ENCODE results near the gene SNX19.

SNX19 gene

DNA sequence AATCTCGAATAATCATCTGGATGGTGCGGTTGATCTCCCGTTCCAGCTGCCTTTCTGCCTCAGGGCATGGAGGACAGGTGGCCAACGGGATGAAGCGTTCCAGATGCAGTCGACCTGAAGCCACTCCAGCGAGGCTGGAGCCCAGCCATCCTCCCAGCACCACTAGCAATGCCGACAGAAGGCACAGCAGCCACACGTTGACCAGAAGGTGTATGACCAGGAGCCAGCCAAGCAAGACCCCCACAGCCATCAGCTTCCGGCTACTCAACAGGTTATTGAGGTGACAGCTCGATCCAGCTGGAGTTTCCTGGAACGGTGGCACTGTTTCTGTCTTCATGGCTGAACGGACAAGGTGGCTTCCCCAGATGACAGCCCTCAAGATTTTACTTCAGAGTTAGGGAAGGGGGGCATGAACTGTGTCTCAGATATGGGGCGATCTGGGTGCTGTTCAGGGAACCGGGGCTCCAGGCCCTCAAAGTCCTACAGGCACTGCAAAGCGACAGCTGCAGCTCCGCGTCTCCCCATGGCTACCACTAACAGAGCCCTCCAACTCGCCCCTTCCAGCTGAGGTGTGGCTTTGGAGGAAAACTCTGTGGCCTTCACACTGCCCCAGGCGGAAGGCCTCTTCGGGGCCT is 559 bp downstream of the SNX19 start:
- peak overlapping the region; percentile 82 for H3K9ac ChIP-seq
- no peaks in the 10 kb centered on the region for H3K79me2 ChIP-seq (ENCODE audit: insufficient read depth, low read depth)
- H2AFZ ChIP-seq (ENCODE audit: low read depth) = peak overlapping the region; percentile 66

DNA sequence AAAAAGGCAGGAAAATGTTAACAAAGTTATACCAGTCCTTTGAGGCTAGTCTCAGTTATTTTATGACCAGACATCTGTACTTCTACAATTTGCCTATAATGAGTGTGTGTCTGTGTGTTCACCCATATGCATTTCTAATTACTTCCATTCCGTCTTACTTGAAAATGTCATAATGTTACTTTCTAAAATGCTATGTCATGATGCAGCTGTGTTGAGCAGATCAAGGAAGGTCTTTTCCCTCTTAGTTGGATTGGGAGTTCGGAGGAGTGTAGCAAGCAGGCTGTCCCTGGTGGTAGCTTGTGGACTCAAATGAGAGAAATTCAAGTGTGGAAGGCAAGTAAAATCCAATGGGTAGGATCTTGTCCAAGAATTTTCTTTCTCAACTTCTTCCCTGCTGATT is 3.0 kb downstream of the SNX19 start:
- Histone ChIP-seq H3K79me2 (ENCODE audit: insufficient read depth, low read depth) (no peaks in the 10 kb centered on the region), H4K20me1 (ENCODE audit: insufficient read depth) (no peaks in the 10 kb centered on the region), H3K27me3 (ENCODE audit: insufficient read depth, low read depth) (no peaks in the 10 kb centered on the region), H3K4me1 (ENCODE audit: low read depth, poor library complexity, severe bottlenecking) (no peaks in the 10 kb centered on the region), H3K9ac (no peak overlapping the region), H3K4me2 (no peak overlapping the region), H3K36me3 (ENCODE audit: insufficient read depth) (no peaks in the 10 kb centered on the region), H2AFZ (ENCODE audit: low read depth) (no peak overlapping the region), H3K4me3 (IDR thresholded peaks at IDR 0.05; ENCODE audit: insufficient read depth, low read depth, low read length) (no peak overlapping the region), H3K27ac (no peak overlapping the region)
- TF ChIP-seq CTCF (conservative IDR thresholded peaks at IDR 0.05; ENCODE audit: low read depth, low read length) = no peak

More for the DNA sequence above, 559 bp downstream of the SNX19 start:
- no peak for TF ChIP-seq CTCF (conservative IDR thresholded peaks at IDR 0.05; ENCODE audit: low read depth, low read length)
- H3K4me2 ChIP-seq = peak overlapping the region; percentile 54; the same call in 1 of the 2 replicates
- H3K36me3 ChIP-seq (ENCODE audit: insufficient read depth) = no peaks in the 10 kb centered on the region
- peak overlapping the region; percentile 57; the same call in 1 of the 2 replicates for H3K27ac ChIP-seq
- H3K4me1 ChIP-seq (ENCODE audit: low read depth, poor library complexity, severe bottlenecking) = no peaks in the 10 kb centered on the region
- H3K27me3 ChIP-seq (ENCODE audit: insufficient read depth, low read depth) = no peaks in the 10 kb centered on the region
- no peak overlapping the region for H3K4me3 ChIP-seq (IDR thresholded peaks at IDR 0.05; ENCODE audit: insufficient read depth, low read depth, low read length)
- no peaks in the 10 kb centered on the region for H4K20me1 ChIP-seq (ENCODE audit: insufficient read depth)

DNA sequence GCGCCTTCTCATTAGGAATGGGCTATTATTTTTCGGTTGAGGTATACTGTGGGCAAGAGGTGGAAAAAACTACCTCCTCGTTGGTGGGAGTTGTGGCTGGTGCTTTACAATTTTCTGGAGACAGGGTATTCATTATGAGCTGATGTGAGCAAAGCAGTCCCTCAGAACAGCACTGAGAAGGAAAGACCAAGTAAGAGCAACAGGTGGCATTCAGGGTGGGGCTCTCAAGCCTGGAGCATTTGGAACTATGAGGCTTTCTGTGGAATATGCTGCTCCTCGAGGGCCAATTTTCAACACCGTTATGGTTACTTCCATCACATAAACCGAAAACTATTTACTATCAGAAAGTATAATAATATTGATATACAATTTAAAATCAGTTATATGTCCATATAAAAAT is 3.7 kb downstream of the SNX19 start:
- Histone ChIP-seq H3K4me3 (IDR thresholded peaks at IDR 0.05; ENCODE audit: insufficient read depth, low read depth, low read length) (no peak overlapping the region), H3K9ac (no peak overlapping the region), H3K79me2 (ENCODE audit: insufficient read depth, low read depth) (no peaks in the 10 kb centered on the region), H3K36me3 (ENCODE audit: insufficient read depth) (no peaks in the 10 kb centered on the region), H3K27me3 (ENCODE audit: insufficient read depth, low read depth) (no peaks in the 10 kb centered on the region), H3K4me2 (no peak overlapping the region), H2AFZ (ENCODE audit: low read depth) (no peak overlapping the region), H3K27ac (no peak overlapping the region), H3K4me1 (ENCODE audit: low read depth, poor library complexity, severe bottlenecking) (no peaks in the 10 kb centered on the region), H4K20me1 (ENCODE audit: insufficient read depth) (no peaks in the 10 kb centered on the region)
- TF ChIP-seq CTCF (conservative IDR thresholded peaks at IDR 0.05; ENCODE audit: low read depth, low read length) = no peak

DNA sequence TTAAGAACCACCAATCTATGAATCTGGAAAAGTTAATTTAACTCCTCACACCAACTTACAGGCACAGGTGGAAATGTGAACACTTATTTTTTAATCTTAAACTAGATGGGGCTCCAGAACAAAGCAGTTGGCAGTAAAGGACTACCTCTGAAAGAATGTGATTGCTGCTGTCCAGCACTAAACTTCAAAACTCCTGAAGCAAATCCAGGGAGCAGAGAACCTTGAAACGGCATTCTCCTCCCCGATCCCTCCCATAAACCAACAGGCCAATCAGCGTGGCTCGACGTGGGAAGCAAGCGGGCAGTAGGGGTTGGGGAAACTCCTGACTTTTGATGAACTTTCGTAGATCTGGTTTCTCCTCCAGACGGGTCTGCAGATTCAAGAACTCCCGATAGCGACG is 5.0 kb downstream of the SNX19 start:
- no peak overlapping the region for H3K27ac ChIP-seq
- no peaks in the 10 kb centered on the region for H3K79me2 ChIP-seq (ENCODE audit: insufficient read depth, low read depth)
- no peak overlapping the region for H3K9ac ChIP-seq
- H3K4me3 ChIP-seq (IDR thresholded peaks at IDR 0.05; ENCODE audit: insufficient read depth, low read depth, low read length) = no peak overlapping the region
- H3K36me3 ChIP-seq (ENCODE audit: insufficient read depth) = no peaks in the 10 kb centered on the region
- TF ChIP-seq CTCF (conservative IDR thresholded peaks at IDR 0.05; ENCODE audit: low read depth, low read length) = no peak
- H3K4me1 ChIP-seq (ENCODE audit: low read depth, poor library complexity, severe bottlenecking) = no peaks in the 10 kb centered on the region
- H3K4me2 ChIP-seq = no peak overlapping the region
- H4K20me1 ChIP-seq (ENCODE audit: insufficient read depth) = no peaks in the 10 kb centered on the region
- no peaks in the 10 kb centered on the region for H3K27me3 ChIP-seq (ENCODE audit: insufficient read depth, low read depth)
- no peak overlapping the region for H2AFZ ChIP-seq (ENCODE audit: low read depth)

Data from KMS-11 (cell line).